OCI-LY7 (cell line): ENCODE data around the gene C5orf58. TPM values are rescaled to one million over a fixed set of nuclear protein-coding genes. Genes with fewer than 3 reads are reported as not detected.

ENCODE experiments used
- BruUV-seq: library from RNA; stranded (reverse); fragments of 400-500 nt; replicated peaks from 2 replicates; lab custom pipeline; 2021; lab: Mats Ljungman, UMichigan
- CTCF ChIA-PET: fragments of 300-600 bp; sonication (Branson Sonifier 250); formaldehyde crosslinking; loops from one replicate; lab custom pipeline; 2022; ENCODE audit warnings: antibody characterized with exemption; ENCODE audit not compliant: unreplicated experiment; lab: Charles Lee
- POLR2A ChIA-PET: fragments of 300-600 bp; sonication (Branson Sonifier 250); formaldehyde crosslinking; loops from one replicate; lab custom pipeline; 2022; ENCODE audit warnings: antibody characterized with exemption; lab: Charles Lee
- DNase-seq: peaks from one replicate; pipeline ENCODE4 v3.0.0-alpha.2; 2015; ENCODE audit warnings: low spot score
- H2AFZ ChIP-seq: fragments of 200-600 bp; sonication (generic), shearing (Covaris generic); 2 replicates; pipeline ENCODE4 v1.6.1; 2014; ENCODE audit warnings: mild to moderate bottlenecking, antibody characterized with exemption, low read length, moderate library complexity
- H3K27ac ChIP-seq: fragments of 200-600 bp; sonication (generic); 2 replicates; pipeline ENCODE4 v1.5.1; 2014; ENCODE audit warnings: mixed run types, low read depth, mild to moderate bottlenecking, moderate library complexity, low read length, inconsistent platforms; ENCODE audit not compliant: poor library complexity, severe bottlenecking
- H3K36me3 ChIP-seq: fragments of 200-600 bp; sonication (generic); 2 replicates; pipeline ENCODE4 v1.6.1; 2014; ENCODE audit warnings: mild to moderate bottlenecking, antibody characterized with exemption, low read length, moderate library complexity, mixed read lengths; ENCODE audit not compliant: insufficient read depth
- H3K4me1 ChIP-seq: fragments of 200-600 bp; sonication (generic); 2 replicates; pipeline ENCODE4 v1.5.1; 2014; ENCODE audit warnings: mild to moderate bottlenecking, low read length; ENCODE audit not compliant: insufficient read depth, poor library complexity, severe bottlenecking
- H3K4me2 ChIP-seq: fragments of 200-600 bp; sonication (generic); 2 replicates; pipeline ENCODE4 v1.6.1; 2014; ENCODE audit warnings: mild to moderate bottlenecking, low read length
- H3K4me3 ChIP-seq: fragments of 200-600 bp; sonication (generic); 2 replicates; pipeline ENCODE4 v1.5.1; 2014; ENCODE audit warnings: mild to moderate bottlenecking, low read depth, low read length; ENCODE audit not compliant: poor library complexity, severe bottlenecking
- H3K79me2 ChIP-seq: fragments of 200-600 bp; sonication (generic); 2 replicates; pipeline ENCODE4 v1.6.1; 2016; ENCODE audit warnings: low read depth, mild to moderate bottlenecking, low read length, moderate library complexity, mixed read lengths; ENCODE audit not compliant: insufficient read depth
- H3K9me2 ChIP-seq: fragments of 200-600 bp; sonication (generic); 2 replicates; pipeline ENCODE4 v1.6.1; 2016; ENCODE audit warnings: mild to moderate bottlenecking, low read length, mixed read lengths; ENCODE audit not compliant: insufficient read depth
- H3K9me3 ChIP-seq: fragments of 200-600 bp; sonication (generic); 2 replicates; pipeline ENCODE4 v1.6.1; 2014; ENCODE audit warnings: mild to moderate bottlenecking, mixed run types, low read length, mixed read lengths
- H4K20me1 ChIP-seq: fragments of 200-600 bp; sonication (generic); 2 replicates; pipeline ENCODE4 v1.6.1; 2014; ENCODE audit warnings: mild to moderate bottlenecking, antibody characterized with exemption, low read length, moderate library complexity, mixed read lengths; ENCODE audit not compliant: insufficient read depth
- EZH2phosphoT487 ChIP-seq: fragments of 200-600 bp; sonication (generic); IDR thresholded peaks from 2 replicates; pipeline ENCODE4 v1.6.1; 2018; ENCODE audit warnings: low read depth, borderline replicate concordance, mild to moderate bottlenecking, mixed run types, antibody characterized with exemption, low read length, moderate library complexity, mixed read lengths
- intact Hi-C: fragments of 100-400 bp; cut with micrococcal nuclease; formaldehyde crosslinking; loops from one replicate; pipeline ENCODE4 v1.10.0; 2022; ENCODE audit not compliant: unreplicated experiment
- total RNA-seq, 2 experiments: library from RNA; depleted of rRNA in 1 of 2; stranded (reverse); fragments of >200 nt in 1 of 2; shearing (Covaris generic) in 1 of 2; gene quantifications; 2 replicates each; pipeline ENCODE4 v1.2.3, GENCODE V29; 2014 to 2022
- TF ChIP-seq, protein P1 (sequence below): fragments of 200-600 bp; sonication (generic); conservative IDR thresholded peaks from 2 replicates; pipeline ENCODE4 v1.5.1; 2014; ENCODE audit warnings: mild to moderate bottlenecking, antibody characterized with exemption, low read length, moderate library complexity, mixed read lengths

Gene C5orf58
- total RNA-seq, 2 experiments from 2014 or later: not detected

DNA sequence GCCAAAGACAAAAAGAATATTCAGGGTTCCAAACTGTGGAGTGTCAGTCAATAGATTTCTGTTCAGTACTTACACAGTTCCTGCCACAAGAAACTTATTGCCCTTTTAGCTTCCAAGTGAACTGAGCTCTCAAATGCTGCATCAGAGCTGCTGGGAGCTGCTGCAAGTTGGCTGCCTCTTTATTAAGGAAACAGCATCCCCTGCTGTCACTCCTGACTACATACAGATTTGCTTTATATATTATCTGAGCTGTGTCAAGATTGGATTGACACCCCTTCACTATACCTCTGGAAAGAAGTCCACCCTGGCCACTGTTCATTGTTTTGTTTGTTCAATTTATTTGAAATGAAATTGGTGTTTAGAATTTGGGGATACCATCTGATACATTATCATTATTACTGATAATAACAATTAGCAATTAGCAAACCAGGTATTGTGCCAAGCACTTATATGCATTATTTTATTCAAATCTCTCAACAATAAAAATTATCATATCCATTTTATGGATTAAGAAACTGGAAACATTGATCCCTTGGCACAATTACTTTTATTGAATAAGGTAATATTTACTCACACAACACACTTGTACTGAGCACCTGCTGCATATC is 16.4 kb upstream of the C5orf58 start:
- DNase-seq: peak; percentile 11
- Histone ChIP-seq H3K9me2 (no peaks in the 10 kb centered on the region), H3K4me3 (no peak overlapping the region), H2AFZ (no peak overlapping the region), H3K4me2 (no peak overlapping the region), H3K79me2 (no peaks in the 10 kb centered on the region), H3K4me1 (no peaks in the 10 kb centered on the region), H4K20me1 (no peaks in the 10 kb centered on the region), H3K9me3 (no peaks in the 10 kb centered on the region), H3K27ac (no peak overlapping the region), H3K36me3 (no peaks in the 10 kb centered on the region)
- no peak for TF ChIP-seq EZH2phosphoT487
- TF ChIP-seq, protein P1, sequence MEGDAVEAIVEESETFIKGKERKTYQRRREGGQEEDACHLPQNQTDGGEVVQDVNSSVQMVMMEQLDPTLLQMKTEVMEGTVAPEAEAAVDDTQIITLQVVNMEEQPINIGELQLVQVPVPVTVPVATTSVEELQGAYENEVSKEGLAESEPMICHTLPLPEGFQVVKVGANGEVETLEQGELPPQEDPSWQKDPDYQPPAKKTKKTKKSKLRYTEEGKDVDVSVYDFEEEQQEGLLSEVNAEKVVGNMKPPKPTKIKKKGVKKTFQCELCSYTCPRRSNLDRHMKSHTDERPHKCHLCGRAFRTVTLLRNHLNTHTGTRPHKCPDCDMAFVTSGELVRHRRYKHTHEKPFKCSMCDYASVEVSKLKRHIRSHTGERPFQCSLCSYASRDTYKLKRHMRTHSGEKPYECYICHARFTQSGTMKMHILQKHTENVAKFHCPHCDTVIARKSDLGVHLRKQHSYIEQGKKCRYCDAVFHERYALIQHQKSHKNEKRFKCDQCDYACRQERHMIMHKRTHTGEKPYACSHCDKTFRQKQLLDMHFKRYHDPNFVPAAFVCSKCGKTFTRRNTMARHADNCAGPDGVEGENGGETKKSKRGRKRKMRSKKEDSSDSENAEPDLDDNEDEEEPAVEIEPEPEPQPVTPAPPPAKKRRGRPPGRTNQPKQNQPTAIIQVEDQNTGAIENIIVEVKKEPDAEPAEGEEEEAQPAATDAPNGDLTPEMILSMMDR: peak; percentile 65
- POLR2A ChIA-PET: no interaction called here
- intact Hi-C loops: no loop called here
- CTCF ChIA-PET: no interaction called here
- BruUV-seq: no TSS peak

DNA sequence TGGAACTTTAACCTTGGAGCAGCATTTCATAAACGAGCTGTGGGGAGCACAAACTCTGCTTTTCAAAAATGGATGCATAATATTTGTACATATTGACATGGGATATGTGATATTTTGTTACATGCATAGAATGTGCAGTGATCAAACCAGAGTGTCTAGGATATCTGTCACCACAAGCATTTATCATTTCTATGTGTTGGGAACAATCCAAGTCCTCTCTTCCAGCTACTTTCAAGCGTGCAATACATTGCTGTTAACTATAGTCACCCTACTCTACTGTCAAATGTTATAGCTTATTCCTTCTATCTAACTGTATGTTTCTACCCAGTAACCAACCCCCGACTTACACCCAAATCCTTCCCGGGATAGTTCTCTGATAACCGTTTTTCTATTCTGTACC is 15.0 kb upstream of the C5orf58 start:
- Histone ChIP-seq H3K79me2 (no peaks in the 10 kb centered on the region), H3K4me3 (no peak overlapping the region), H3K4me2 (no peak overlapping the region), H3K4me1 (no peaks in the 10 kb centered on the region), H4K20me1 (no peaks in the 10 kb centered on the region), H2AFZ (no peak overlapping the region), H3K36me3 (no peaks in the 10 kb centered on the region), H3K27ac (no peak overlapping the region), H3K9me2 (no peaks in the 10 kb centered on the region), H3K9me3 (no peaks in the 10 kb centered on the region)
- BruUV-seq: no TSS peak
- intact Hi-C loops: no loop called here
- no peak for DNase-seq
- POLR2A ChIA-PET: interaction anchor here (1.0 kb wide), 1 partner anchor 8 kb away, joined by 3 read pairs; no protein-coding TSS in a partner anchor
- CTCF ChIA-PET: no interaction called here
- no peak for TF ChIP-seq EZH2phosphoT487
- TF ChIP-seq, protein P1: no peak

DNA sequence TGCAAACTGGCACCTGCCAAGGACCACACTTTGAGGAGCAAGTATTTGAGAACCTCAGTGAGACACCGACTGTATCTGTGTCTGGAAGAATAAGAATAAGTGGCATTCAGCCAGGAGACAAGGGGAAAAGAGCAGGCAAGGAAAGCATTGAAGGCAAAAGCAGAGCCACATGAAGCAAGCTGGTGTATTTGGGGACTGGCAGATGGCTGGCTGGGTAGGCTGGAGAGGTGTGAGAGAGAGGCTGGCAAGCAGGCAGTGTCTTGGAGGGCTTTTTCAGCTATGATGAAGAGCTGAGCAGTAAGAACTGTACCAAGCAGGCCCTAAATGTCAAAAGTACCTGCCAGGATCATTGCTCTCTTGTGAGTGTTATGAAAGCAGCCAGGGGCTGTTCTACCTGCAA is 14.1 kb upstream of the C5orf58 start:
- no peak overlapping the region for H2AFZ ChIP-seq
- H3K27ac ChIP-seq: no peak overlapping the region
- DNase-seq: no peak
- H3K4me3 ChIP-seq: no peak overlapping the region
- no TSS peak for BruUV-seq
- no peaks in the 10 kb centered on the region for H4K20me1 ChIP-seq
- no peaks in the 10 kb centered on the region for H3K79me2 ChIP-seq
- H3K36me3 ChIP-seq: no peaks in the 10 kb centered on the region
- TF ChIP-seq, protein P1: no peak
- no peak for TF ChIP-seq EZH2phosphoT487
- H3K4me2 ChIP-seq: no peak overlapping the region
- no peaks in the 10 kb centered on the region for H3K9me2 ChIP-seq
- H3K9me3 ChIP-seq: no peaks in the 10 kb centered on the region
- ChIA-PET POLR2A (no interaction called here), CTCF (no interaction called here)
- no peaks in the 10 kb centered on the region for H3K4me1 ChIP-seq
- intact Hi-C loops: no loop called here
